Stimulated activated effector memory CD8-positive, alpha-beta T cell treated with anti-CD3 and anti-CD28 coated beads, Interleukin-12 subunit alpha, Interleukin-12 subunit beta, amount 100 ng/mL, for 72 hours (primary cell): ENCODE measurements around the gene FCMR.

Experiments used
- ATAC-seq: fragments of 150-1000 bp; cut with Tn5 transposase; 2 replicates; pipeline ENCODE4 v1.10.0; 2021
- DNase-seq, 2 donors: peaks; one replicate each; pipeline ENCODE4 v3.0.0; 2021 to 2022; ENCODE audit warnings: low spot score in 2 of 2
- H3K27ac Mint-ChIP-seq: one replicate; pipeline ENCODE4 v1.8.0; 2022; ENCODE audit warnings: mild to moderate bottlenecking, mixed read lengths
- H3K36me3 Mint-ChIP-seq: one replicate; pipeline ENCODE4 v1.8.0; 2022; ENCODE audit warnings: mild to moderate bottlenecking, mixed read lengths
- H3K4me1 Mint-ChIP-seq: one replicate; pipeline ENCODE4 v1.8.0; 2022; ENCODE audit warnings: mixed read lengths
- H3K4me3 Mint-ChIP-seq: one replicate; pipeline ENCODE4 v1.8.0; 2022; ENCODE audit warnings: mild to moderate bottlenecking, mixed read lengths
- H3K9me3 Mint-ChIP-seq: one replicate; pipeline ENCODE4 v1.8.0; 2022; ENCODE audit warnings: mixed read lengths

The FCMR gene

DNA sequence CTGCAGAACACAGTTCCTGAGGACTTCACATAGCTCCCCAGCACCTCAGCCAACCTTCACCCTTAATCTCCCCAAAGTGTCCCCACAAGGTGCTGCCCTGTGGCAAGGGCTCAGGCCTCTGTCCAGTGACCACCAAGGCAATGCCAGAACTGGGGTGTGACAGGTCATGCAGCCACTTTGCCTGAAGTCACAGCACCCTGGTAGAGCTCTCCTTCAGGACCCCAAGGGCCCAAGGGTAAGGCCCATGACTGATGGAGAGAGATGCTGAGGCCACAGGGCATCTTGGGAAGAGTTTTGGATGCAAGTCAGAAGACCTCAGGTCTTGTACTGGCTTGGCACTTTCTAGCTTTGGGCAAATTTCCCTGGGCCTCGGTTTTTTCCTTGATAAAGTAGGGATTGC lies 783 bp upstream of the FCMR start:
- no peak overlapping the region for H3K4me3 Mint-ChIP-seq
- no peak overlapping the region for H3K27ac Mint-ChIP-seq
- DNase-seq (no peak), ATAC-seq (no peak)
- peaks cover 14% of the 10 kb centered on the region for H3K36me3 Mint-ChIP-seq
- H3K9me3 Mint-ChIP-seq: no peaks in the 10 kb centered on the region
- H3K4me1 Mint-ChIP-seq: peaks cover 35% of the 10 kb centered on the region

DNA sequence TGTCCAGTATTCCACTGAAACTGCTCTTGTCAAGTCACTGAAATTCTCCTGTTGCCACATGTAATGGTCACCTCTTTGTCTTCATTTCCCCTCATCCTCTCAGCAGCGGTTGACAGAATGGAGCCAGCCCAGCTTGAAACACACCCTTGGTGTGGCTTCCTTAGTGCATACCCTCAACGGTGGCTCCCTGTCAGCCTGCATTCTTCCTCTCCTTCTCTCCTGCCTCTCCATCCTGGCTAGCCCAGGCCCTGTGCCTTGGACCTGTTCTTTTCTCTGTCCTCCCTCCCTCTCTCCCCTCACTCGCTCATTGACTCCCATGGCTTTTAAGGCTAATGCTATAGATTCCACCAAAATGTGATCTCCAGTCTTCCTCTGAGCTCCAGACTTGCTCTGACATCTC lies 3.7 kb downstream of the FCMR start:
- H3K36me3 Mint-ChIP-seq: peaks cover 34% of the 10 kb centered on the region
- DNase-seq (no peak), ATAC-seq (no peak)
- no peak overlapping the region for H3K4me3 Mint-ChIP-seq
- H3K9me3 Mint-ChIP-seq: no peaks in the 10 kb centered on the region
- H3K4me1 Mint-ChIP-seq: peaks cover 77% of the 10 kb centered on the region
- H3K27ac Mint-ChIP-seq: peak overlapping the region; percentile 73

DNA sequence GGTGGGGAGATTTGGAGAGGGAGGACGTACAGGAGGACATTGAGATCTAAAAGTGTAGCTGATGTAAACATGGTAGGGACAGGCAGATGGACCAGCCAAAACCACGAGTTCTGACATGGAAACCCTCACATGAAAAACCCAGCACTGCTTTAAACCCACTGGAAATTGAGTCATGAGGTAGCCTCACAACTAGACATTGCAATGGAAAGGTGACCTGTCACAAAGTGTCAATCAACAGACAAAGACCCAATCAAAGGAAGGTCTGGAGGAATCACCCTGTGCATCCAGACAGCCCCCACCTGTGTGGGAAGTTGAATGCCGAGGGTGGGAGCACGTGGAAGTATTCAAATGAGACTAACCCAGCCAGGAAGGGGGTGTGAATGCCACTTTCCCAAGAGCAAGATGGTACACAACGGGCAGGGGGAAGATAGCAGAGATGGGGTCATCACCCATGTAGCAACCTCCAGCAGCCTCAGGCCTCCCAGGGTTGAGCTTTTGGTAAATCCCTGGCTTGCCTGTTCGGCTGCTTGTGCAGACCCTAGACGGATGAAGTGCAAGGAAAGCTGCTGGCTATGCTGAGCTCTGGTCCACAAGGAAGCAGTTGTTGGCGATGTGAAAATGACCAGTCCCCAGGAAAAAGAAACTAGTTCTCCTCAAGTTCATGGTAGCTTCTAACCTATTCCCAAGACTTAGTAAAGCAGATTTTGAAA lies 5.6 kb downstream of the FCMR start:
- peak; percentile 61 for ATAC-seq
- no peak overlapping the region for H3K4me3 Mint-ChIP-seq
- peak overlapping the region; percentile 80 for H3K27ac Mint-ChIP-seq

DNA sequence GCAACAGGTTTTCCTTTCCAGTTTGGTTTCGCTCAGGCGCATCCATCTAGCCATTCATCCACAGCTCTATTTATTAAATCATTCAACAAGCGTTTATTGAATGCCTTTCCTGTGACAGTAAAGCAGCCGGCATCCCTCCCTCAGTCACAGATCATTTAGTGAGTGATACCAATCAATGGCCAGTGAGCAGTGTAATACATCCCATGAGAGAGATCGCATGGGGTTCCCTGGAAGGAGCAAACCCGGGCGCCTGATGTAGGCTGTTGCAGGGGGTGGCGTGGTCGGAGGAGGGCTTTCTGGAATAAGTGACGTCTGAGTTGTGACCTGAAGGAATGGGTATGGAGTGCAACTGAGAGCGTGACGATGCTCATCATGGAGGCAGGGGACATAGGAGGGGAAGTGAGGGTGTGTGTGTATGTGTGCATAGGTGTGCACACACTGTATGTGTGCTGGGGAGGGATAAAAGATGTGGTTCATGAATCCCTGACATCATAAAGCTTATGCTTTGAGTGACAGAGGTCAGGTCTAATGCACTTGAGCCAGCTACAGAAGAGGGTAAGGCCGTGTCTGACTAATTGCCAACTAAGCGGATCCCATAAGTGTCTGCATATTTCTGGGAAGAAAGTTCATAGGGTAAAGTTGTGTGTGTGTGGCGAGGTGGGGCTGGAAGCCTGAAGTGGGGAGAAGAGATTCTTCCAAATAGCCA lies 6.6 kb downstream of the FCMR start:
- ATAC-seq (no peak), DNase-seq (no peak)
- no peaks in the 10 kb centered on the region for H3K9me3 Mint-ChIP-seq
- H3K4me1 Mint-ChIP-seq: peaks cover 89% of the 10 kb centered on the region
- no peak overlapping the region for H3K4me3 Mint-ChIP-seq
- H3K27ac Mint-ChIP-seq: peak overlapping the region; percentile 80
- peaks cover 55% of the 10 kb centered on the region for H3K36me3 Mint-ChIP-seq

More for the DNA sequence above, 5.6 kb downstream of the FCMR start:
- H3K4me1 Mint-ChIP-seq: peaks cover 92% of the 10 kb centered on the region
- no peaks in the 10 kb centered on the region for H3K9me3 Mint-ChIP-seq
- no peak for DNase-seq
- peaks cover 49% of the 10 kb centered on the region for H3K36me3 Mint-ChIP-seq

DNA sequence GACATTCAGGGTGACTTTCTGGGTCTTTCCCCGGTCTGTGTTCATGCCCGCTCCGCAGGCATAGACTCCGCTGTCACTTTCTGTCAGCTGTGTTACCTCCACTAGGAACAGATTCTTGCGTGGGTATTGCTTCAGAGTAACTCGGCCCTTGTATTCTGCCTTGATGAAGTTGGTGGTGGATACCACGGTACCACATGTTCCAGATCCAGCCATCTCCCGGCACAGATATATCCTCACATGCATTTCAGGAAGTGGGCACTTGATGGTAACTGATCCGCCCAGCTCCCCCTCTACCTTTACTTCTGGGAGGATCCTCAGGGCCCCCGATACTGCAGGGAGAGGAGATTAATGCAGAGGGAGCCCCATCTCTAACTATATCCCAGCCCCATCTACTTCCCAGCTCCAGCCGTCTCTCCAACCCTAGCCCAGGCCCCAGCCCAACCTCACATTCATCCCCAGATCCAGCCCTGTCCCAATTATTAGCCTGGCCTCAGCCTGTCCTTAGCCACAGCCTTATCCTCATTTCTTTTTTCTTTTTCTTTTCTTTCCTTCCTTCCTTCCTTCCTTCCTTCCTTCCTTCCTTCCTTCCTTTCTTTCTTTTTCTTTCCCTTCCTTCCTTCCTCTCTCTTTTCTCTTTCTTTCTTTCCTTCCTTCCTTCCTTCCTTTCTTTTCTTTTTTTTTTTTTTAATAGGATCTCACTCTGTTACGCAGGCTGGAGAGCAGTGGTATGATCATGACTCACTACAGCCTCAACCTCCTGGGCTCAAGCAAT lies 7.8 kb downstream of the FCMR start:
- no peaks in the 10 kb centered on the region for H3K9me3 Mint-ChIP-seq
- ATAC-seq (no peak), DNase-seq (no peak)
- peaks cover 84% of the 10 kb centered on the region for H3K4me1 Mint-ChIP-seq
- peaks cover 62% of the 10 kb centered on the region for H3K36me3 Mint-ChIP-seq
- peak overlapping the region; percentile 80 for H3K27ac Mint-ChIP-seq
- H3K4me3 Mint-ChIP-seq: no peak overlapping the region

DNA sequence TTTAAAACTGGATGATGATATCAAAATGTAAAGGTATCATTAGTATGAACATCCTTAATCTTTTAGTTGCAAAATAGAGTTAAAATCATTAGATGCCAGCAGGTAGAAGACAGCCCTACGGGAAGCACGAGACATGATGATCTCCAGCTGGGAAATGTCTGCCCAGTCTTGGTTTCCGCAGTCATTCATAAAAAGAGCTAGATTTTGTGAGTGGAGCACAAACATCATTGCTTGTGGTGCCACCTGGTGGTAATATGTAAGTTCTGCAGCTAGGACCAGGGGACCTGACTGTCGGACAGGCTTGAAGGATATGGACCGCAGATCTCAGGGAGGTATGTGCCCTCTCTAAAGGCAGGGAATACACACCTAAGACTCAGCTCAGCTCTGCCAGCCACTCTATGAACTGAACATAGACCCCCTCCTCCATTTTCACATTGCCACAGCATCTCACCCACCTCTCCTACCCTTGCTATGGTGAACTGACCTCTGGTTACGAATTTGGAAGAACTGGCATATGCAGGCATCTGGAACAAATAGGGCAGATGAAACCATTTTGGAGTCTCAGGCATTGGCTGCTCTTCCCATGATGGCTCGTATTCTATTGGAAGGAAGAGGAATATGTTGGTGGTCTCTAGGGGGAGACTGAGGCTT lies 9.2 kb downstream of the FCMR start:
- Mint-ChIP-seq H3K4me1 (peaks cover 84% of the 10 kb centered on the region), H3K36me3 (peaks cover 68% of the 10 kb centered on the region), H3K9me3 (no peaks in the 10 kb centered on the region), H3K27ac (peak overlapping the region; percentile 48), H3K4me3 (no peak overlapping the region)
- DNase-seq (peak; percentile 49 to 76), ATAC-seq (peak; percentile 61)

DNA sequence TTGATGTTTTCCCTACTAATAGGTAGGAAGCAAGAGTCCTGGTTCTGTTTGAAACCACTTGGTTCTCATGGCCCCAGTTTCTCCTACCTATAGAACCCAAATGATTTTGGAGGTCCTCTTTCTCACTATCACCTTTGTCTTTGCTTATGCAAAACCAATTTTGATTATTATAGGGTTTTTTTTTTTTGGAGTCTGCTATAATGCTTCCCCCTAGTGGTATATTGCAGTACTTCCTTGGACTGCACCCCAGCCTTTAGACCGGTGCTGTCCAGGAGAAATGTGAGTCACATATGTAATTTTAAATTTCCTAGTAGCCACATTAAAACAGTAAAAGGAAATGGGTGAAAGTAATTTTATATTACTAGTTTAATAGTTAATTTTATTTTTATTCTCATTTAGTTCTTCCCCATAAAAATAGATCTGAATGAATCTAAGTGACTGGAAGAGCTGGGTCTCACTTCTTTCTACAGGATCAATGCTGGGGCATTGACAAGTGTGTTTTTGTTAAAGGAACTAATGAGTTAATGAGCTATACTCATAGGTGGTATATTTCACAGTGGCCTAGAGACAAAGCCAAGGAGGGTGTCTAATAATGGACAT lies 10.6 kb downstream of the FCMR start:
- DNase-seq (no peak), ATAC-seq (peak; percentile 45)
- H3K36me3 Mint-ChIP-seq: peaks cover 69% of the 10 kb centered on the region
- H3K27ac Mint-ChIP-seq: no peak overlapping the region
- H3K9me3 Mint-ChIP-seq: no peaks in the 10 kb centered on the region
- H3K4me1 Mint-ChIP-seq: peaks cover 76% of the 10 kb centered on the region
- H3K4me3 Mint-ChIP-seq: peak overlapping the region; percentile 40

DNA sequence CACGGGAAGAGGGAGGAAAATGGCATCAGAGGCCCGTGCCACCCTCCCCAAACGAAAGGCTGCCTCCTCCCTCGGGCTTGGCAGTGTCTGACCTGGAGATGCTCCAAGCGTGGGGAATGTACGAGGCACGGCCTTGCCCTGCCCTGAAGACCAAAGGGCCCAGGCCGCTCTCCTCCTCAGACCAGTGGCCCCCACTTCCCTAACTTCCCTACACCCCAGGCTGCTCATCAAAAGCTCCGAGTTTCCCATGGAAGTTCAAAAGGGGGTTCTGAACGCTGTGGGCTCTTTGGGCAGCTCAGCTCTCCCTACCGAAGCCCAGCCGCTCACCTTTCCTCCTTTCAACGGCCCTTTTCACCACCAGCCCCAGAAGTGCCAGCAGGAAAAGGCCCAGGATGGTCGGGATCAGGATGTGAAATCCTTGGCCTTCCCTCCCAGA lies 11.8 kb downstream of the FCMR start:
- ATAC-seq: peak; percentile 2
- Mint-ChIP-seq H3K4me1 (peaks cover 76% of the 10 kb centered on the region), H3K36me3 (peaks cover 73% of the 10 kb centered on the region), H3K27ac (no peak overlapping the region), H3K4me3 (peak overlapping the region; percentile 40), H3K9me3 (no peaks in the 10 kb centered on the region)
- DNase-seq: no peak

DNA sequence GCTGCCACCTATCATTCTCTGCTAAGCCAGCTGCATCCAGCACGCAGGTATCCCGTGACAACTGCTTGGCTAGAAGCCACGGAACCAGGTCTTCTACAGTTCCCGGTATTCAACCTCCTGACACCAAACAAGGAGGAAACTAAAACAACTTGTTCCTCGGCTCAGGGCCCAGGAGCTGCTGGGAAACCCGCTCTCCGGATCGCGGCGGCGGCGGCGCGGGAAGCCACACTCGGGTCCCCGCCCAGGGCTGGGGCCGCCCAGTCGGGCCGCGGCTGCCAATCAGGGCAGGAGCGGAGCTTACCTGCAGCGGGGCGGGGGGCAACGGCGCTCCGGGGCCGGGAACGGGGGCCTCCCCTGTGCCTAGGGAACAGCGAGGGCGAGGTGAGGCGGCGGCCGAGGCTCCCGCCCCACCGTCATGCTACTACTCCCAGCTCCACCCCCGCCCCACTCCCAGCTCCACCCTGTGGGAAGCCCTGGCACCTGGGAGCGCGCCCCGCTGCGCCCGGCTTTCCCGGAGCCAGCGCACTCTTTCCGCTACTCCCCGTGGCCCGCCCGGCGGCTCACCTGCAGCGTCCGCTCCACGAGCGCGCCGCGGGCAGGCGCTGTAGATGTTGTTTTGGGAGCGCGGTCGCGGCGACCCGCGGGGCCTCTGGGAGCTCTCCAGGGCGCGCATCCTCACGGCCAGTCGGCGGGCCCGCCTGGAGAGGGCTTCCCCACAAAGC lies 12.4 kb downstream of the FCMR start:
- H3K4me1 Mint-ChIP-seq: peaks cover 76% of the 10 kb centered on the region
- peak overlapping the region; percentile 40 for H3K4me3 Mint-ChIP-seq
- H3K36me3 Mint-ChIP-seq: peaks cover 79% of the 10 kb centered on the region
- DNase-seq: no peak
- H3K9me3 Mint-ChIP-seq: no peaks in the 10 kb centered on the region
- ATAC-seq: peak; percentile 46
- no peak overlapping the region for H3K27ac Mint-ChIP-seq

DNA sequence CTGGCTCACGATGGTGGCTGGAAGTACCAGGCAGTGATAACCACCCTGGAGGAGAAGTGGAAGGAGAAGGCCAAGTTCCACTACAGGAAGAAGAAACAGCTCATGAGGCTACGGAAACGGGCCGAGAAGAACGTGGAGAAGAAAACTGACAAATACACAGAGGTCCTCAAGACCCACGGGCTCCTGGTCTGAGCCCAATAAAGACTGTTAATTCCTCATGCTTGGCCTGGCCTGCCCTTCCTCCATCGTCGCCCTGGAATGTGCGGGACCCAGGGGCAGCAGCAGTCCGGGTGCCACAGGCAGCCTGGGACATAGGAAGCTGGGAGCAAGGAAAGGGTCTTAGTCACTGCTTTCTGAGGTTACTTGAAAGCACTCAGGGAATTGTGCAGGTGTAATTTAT lies 13.7 kb downstream of the FCMR start:
- Mint-ChIP-seq H3K9me3 (no peaks in the 10 kb centered on the region), H3K36me3 (peaks cover 83% of the 10 kb centered on the region), H3K27ac (peak overlapping the region; percentile 38), H3K4me3 (peak overlapping the region; percentile 10), H3K4me1 (peaks cover 63% of the 10 kb centered on the region)
- no peak for DNase-seq
- no peak for ATAC-seq

DNA sequence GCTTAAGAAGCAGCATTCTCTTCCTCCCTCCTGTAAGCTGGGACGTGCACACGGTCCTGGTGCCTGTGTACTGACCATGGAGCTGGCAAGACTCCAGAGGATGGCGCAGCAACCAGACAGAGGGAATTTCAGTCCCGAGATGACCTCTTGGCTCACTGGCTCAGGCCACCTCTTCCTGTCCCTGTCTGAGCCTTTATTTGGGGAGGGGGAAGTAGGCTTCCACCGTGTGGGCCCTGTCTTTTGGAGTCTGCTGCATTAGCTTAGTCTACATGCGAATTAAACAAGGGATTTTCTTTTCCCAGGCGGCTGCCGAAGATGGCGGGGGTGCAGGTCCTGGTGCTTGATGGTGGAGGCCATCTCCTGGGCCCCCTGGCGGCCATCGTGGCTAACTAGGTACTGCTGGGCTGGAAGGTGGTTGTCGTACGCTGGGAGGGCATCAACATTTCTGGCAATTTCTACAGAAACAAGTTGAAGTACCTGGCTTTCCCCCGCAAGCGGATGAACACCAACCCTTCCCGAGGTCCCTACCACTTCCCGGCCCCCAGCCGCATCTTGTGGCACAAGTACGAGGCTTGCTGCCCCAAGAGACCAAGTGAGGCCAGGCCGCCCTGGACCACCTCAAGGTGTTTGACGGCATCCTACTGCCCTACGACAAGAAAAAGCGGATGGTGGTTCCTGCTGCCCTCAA lies 14.3 kb downstream of the FCMR start:
- H3K4me3 Mint-ChIP-seq: no peak overlapping the region
- H3K27ac Mint-ChIP-seq: peak overlapping the region; percentile 38
- H3K36me3 Mint-ChIP-seq: peaks cover 81% of the 10 kb centered on the region
- H3K9me3 Mint-ChIP-seq: no peaks in the 10 kb centered on the region
- ATAC-seq (no peak), DNase-seq (no peak)
- peaks cover 57% of the 10 kb centered on the region for H3K4me1 Mint-ChIP-seq

DNA sequence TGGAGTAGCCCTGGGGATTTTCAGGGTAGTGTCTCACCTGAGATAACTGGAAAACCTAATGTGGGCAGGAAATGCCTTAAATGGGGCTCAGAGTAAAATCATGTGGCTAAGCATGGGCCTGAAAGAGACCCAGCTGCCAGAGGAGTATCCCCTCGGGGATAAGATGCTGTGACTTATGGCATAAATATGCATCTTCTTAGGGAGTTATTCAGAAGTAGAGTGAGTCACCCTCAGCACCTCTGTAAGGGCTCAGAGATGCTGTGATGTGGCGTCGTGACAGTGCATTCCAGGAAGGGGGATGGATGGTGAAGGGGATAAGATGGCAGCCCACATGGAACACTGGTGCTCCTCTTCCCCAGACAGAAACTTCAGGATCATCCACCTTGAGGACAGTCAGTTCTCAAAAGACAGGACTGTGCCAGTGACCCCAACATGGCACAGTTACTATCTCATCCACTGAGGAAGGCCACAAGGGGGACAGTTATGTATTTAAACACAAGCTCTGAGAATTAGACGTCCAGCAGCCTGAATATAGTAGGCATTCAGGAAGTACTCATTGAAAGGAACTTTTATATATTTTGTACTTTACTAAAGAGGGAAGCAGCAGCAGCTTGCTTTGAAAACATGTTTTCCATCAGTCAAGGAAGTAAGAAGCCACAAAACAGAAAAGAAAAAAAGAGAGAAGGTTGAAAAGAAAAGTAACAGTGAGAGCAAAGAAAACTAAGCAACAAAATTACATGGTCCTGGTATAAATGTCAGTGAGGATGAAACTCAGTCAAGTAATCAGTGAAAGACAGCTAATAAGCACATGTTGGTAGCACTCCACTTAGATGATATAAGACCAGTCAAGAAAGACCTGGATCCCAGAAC lies 16.2 kb downstream of the FCMR start:
- ATAC-seq (peak; percentile 86), DNase-seq (no peak)
- H3K9me3 Mint-ChIP-seq: no peaks in the 10 kb centered on the region
- H3K4me1 Mint-ChIP-seq: peaks cover 39% of the 10 kb centered on the region
- peak overlapping the region; percentile 83 for H3K27ac Mint-ChIP-seq
- peaks cover 69% of the 10 kb centered on the region for H3K36me3 Mint-ChIP-seq
- peak overlapping the region; percentile 28 for H3K4me3 Mint-ChIP-seq

DNA sequence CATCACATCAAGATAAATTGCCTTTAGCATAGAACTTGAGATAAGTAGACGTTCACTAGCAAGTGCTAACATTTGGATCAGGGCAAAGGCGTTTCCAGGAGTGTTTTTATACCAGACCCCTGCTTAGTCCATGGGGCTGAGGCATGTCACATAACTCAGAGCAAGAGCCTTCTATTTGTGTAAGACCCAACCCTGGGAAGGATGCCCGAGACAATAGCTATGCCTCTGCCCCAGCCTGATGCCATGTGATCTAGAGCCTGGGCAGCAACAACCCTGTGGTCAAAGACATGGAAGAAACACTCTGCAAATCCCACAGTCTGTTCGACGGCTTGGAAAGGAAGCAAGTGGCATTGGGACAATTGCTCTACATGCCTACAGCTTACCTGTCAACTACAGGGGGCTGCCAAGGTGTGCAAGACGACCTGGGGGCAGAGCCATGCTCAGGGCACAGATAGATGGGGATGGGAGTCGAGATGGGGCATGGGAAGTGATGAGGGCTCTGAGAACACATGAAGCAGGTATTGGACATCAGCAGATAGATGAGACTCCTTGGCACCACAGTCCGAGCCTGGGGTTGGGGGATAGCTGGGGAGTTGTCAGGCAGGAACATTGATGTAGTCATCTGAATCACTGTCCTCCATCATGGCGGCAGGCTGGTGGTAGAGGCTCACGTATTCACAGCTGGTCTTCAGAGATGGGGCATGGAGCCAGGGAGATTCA lies 17.2 kb downstream of the FCMR start:
- Mint-ChIP-seq H3K4me3 (peak overlapping the region; percentile 28), H3K9me3 (no peaks in the 10 kb centered on the region), H3K4me1 (peaks cover 37% of the 10 kb centered on the region), H3K27ac (peak overlapping the region; percentile 83), H3K36me3 (peaks cover 60% of the 10 kb centered on the region)
- no peak for DNase-seq
- no peak for ATAC-seq
